GM18868 (cell line): ENCODE results near the gene CCT8.

Experiments used
- ATAC-seq: cut with Tn5 transposase; IDR thresholded peaks from one replicate; pipeline ENCODE4 v1.9.1; 2021; ENCODE audit warnings: mild to moderate bottlenecking, moderate library complexity; ENCODE audit not compliant: unreplicated experiment

Gene CCT8, protein sequence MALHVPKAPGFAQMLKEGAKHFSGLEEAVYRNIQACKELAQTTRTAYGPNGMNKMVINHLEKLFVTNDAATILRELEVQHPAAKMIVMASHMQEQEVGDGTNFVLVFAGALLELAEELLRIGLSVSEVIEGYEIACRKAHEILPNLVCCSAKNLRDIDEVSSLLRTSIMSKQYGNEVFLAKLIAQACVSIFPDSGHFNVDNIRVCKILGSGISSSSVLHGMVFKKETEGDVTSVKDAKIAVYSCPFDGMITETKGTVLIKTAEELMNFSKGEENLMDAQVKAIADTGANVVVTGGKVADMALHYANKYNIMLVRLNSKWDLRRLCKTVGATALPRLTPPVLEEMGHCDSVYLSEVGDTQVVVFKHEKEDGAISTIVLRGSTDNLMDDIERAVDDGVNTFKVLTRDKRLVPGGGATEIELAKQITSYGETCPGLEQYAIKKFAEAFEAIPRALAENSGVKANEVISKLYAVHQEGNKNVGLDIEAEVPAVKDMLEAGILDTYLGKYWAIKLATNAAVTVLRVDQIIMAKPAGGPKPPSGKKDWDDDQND

DNA sequence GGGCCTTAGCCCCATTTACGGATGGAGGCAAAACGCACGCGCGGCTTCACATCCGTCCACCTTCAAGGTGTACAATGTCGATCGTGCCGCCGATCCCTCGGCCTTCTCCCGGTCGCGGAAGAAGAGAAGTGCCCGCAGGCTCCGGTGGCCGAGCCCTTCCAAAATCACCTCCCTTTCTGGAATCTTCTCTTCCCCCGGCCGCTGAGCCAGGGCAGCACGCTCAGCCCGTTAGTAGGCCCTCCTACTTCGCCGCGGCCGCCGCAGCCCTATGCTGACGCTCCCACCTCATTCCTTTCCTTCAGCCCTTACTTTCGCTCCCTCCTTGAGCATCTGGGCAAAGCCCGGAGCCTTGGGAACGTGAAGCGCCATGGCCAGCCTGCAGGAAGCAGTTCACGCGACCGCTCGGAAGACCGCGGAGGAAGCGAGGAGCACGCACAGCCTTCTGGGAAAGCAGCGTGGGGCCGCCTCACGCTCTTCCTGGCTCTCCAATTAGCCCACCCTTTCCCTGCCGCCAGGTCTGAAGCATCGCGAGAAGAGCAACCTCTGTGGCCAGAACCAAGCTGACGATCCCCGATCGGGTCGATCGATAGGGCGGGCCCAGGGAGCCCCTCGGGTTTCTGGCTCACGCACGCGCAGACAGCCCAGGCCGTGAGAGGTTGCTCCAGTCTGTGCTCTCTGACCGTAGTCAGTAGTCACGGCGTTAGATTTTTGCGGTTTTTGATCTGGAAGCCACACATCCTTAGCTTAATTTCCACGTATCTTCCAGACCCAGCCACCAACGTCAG lies at the start of gene CCT8:
Gene CCT8, minus strand, starts transcription at position 427 of the 785 bp plus-strand sequence. Its CDS starts 58 bp downstream, at position 369.
- peak; percentile 92 for ATAC-seq

DNA sequence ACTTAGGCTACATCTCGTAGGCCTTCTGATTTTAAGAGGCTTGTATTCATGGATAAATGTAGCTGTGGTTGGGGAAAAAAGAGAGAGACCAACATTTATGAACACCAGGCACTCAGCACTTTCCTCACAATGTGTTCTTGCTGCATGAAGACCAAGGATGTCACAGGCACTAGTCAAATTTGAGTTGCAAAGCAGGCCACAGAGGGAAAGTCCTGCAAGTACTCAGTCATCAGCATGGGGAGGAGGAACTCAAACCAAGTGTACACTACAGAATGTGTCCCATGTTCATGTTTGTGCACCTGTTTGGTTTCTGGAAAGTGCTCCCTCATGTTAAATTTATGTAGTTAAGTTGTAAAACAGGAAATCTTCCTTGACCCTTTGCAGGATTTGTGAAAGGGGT lies 48.3 kb upstream of the CCT8 start:
- ATAC-seq, result peak; percentile 35

DNA sequence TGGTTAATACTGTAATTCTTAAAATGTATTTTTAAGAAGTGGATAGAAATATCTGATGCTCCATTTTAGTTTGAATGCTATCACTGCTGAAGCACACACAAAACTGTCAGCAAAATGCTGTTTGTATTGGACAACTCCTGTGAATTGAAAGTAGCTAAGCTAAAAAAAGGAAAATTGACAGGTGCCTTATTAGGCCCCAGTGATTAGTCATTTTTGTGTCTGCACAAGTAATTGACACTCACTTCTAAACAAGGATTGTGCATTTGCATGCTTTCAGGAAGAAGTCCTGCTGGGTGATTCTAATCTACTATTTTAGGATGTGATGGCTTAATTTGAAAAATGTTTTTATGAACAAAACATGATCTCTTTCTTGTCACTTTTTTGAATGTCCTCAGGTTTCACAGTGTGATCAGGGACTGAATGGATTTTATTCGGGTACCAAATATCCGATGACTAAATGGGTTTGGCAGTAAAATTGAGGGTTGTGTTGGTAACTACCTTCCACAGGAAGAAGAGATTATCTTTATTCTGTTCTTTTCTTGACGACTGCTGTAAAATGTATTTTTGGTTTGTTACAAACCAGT lies 44.0 kb upstream of the CCT8 start:
- peak; percentile 60 for ATAC-seq

DNA sequence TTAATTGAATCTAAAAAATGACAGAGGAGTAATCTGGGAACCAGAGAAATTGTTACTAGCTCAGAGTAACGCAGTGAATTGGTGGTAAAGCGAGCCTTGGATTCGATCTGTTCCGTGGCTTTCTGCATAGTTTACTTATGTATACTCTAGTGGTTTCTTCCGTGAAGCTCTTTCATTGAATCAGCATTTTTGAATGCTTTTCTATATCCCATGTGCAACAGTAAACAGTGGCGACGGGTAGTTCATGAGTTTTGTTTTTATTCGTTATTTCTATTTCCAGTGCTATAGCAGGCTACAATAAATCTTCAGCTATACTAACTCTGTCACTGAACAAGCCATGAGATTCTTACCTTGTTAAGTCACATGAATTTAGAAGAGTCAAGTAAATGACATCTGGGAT lies 42.5 kb upstream of the CCT8 start:
- no peak for ATAC-seq

DNA sequence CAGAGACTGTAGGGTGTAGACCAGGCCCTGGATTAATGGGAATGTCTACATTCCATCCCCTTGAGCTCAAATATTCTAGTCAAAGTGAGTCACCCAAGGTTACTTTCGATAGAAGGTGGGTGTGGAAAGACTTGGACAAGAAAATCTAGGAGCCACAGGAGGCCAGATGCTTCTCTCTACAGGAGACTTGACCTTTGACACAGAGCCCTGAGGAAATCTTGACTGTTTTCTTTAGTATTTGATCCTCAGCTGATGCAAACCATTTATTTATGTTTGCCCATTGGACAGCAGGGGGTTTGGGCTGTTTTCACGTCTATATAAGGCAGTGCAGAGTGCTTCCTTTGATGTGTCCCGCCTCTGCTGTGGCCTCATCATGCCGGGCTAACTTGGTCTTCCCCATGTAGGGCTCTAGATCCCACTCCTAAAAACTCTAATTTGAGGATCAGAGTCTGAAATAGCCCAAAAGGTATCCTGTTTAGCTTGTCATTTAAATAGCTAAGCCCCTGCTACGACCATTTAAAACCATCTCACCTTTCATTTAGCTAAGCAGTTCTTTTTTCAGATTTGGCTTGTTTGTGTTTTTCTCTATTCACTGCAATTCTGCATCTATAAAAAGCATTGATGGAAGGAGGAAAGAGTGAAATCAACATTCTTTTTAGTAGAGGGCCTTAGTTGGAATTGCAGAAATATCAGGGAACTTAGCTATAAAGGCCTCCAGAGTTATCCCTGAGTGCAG lies 41.5 kb upstream of the CCT8 start:
- no peak for ATAC-seq

DNA sequence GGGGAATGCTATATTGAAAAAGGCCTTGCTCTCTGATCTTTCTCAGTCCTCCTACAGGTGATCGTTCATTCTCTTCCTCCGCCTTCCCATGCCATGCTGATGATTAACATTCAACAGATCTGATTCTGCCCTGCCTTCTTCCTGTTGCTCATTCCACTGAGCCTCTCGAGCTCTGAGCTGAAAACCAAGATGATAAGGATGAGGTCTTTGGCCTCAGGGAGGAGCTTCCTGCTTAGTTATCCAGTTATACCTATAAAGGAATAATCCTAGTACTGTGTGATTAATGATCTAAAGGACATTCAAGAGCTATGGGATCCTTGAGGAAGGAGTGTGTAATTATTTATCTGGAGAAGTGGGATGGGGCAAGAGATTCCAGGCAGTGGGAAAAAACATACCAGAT lies 31.8 kb upstream of the CCT8 start:
- ATAC-seq, result no peak

DNA sequence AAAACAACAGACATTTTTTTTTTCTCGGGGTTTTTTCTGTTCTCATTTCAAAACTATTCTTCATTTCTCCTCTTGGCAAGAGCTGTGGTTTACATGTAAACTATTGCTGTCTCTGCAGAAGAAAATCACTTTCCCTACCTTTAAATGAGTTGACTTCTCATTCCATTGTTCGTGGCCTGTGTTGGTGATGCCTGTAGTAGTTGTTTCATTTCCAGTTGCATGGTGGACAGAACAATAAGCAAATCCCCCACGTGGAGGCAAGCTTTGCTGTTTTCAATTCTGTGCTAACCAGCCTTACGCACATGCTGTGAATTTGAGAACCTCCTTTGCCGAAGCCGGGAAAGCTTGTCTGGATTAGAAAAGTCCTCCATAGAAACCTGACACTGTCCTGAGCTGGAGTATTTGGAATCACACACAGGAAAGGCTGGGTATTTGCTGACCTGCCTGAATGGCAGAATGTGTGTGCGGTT lies 30.8 kb upstream of the CCT8 start:
- ATAC-seq, result no peak

DNA sequence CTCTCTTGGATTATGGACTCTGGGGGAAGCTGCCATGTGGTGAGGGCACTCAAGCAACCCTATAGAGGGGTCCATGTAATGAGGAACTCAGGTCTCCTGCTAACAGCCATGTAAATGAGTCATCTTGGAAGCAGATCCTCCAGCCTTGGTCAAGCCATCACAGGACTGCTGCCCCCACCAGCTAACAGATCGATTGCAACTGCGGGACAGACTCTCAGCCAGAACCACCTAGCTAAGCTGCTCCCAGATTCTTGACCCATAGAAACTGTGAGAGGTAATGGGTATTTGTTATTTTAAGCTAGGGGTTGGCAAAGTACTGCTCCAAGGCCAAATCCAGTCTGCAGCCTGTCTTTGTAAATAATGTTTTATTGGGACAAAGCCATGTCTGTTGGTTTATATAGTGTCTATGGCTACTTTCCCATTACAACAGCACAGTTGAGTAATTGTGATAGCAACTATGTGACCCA lies 29.4 kb upstream of the CCT8 start:
- no peak for ATAC-seq

DNA sequence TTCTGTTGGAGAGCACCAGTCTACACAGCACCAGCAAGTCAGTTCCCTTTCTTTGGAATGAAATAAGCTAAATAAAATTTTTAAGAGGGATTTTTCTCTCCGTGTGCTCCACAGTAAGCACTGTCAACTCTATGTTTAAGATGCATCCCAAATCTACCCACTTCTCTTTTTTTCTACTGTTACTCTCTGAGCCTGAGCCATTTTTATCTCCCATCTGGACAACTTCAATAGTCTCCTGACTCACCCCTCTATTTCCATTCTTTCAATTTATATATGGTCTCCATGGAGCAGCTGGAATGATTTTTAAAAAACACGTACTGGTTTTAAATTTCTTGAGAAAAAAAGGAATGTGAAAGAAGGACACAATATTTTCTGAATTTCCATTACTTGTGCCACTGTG lies 24.7 kb upstream of the CCT8 start:
- no peak for ATAC-seq

DNA sequence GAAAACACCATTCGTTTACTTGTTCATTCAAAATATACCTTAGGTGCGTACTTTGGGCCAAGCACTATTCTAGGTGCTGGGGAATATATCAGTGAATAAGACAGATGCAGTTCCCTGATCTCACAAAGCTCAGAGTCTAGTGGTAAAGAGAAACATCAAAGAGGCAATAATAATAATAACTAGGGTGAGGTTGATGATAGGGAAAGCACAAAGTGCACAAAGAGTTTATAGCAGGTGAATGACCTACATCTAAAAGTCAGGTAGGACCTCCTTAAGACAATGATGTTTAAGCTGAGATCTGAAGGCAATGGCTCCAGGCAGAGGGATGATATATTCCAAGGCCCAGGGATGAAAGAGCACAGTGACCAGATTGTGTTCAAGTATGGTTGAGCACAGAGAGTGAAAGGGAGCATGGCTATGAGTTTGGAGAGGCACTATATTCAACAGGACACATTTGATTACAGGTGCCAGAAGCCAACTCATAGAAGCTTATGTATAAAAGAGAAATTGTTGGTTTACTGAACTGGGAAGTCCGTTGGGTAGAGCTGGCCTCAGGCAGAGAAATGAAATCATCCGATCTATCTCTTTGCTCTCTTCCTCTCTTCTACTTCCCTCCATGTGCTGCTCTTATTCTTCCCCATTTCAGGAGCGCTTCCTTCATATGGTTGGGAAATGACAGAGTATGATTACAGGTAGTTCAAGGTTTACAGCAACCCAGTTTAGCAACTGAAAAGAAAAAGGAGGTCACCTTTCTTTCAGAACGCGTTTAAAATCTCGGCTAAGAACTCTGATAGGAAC lies 23.0 kb upstream of the CCT8 start:
- no peak for ATAC-seq

DNA sequence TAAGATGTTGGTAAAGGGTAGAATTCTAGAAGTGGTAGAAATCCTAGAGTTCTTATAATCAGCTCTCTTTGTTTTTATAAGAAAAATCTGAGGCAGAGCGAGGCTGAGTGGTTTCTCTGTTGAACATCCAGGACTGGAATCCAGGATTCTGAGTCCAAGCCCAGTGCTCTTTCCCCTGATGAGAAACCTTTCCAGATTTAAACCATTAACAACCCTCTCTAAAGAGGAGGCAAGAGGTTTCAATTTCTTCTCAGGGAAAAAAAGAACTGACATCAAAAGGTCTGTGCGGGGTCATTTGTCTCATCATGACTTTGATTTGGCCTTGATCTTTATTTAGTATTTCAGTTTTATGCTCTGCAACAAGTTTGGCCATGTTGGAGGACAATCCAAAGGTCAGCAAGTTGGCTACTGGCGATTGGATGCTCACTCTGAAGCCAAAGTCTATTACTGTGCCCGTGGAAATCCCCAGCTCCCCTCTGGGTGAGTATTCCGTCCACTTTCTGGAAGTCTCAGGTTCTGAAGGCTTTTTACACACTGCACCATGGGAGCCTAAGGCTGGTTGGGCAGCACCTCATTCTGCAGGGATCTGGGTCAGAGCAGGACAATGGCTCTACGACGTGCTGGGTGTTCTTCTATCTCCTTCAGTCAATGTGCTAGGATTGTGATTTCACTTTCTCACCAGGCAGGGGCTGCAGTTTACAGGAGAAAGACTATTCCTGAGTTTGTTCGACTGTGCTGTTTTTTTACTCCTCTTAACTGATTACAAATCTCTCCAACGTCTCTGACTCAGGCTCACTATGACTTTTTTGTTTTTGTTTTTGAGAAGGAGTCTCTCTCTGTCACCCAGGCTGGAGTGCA lies 18.9 kb upstream of the CCT8 start:
- ATAC-seq, result no peak

DNA sequence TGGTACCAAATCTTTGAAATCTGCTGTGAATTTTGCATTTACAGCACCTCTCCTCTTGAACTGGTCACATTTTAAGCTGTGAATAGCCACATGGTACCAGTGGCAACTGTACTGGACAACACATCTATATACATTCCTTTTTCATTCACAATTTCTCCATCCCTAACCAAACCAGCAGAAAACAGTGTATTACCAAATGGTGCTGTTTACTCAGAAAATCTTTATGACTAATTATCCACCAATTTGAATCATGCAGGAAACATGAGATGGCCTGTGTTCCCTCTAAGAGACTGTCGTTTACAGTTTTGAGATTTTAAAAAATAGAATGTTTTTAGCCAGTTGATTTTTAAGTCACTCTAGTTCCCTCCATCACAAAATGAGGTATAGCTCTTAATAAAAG lies 17.6 kb upstream of the CCT8 start:
- ATAC-seq, result no peak

DNA sequence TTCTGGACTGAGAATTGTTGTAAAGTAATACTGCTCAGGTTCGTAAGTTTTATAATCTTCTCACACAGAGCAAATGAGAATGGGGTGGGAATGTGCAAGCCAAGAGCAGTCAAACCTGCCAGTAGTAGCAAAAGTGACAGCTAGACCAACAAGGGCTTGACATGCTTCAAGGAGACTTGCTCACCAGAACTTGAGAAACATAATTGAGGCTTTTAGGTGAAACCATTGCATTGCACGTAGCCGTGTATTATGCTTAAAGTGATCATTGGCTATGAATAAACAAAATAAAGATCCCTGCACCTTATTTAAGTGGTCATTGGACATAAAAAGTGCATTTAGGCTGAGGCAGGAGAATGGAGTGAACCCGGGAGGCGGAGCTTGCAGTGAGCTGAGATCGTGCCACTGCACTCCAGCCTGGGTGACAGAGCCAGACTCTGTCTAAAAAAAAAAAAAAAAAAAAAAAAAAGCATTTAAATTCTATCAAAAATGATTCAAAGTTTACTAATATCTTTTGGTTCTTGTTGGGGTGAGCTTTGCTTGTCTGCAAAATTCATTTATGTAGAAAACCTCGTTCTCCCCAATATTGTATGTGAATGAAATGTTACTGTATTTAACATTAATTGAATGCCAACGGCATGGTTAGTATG lies 11.8 kb upstream of the CCT8 start:
- no peak for ATAC-seq

DNA sequence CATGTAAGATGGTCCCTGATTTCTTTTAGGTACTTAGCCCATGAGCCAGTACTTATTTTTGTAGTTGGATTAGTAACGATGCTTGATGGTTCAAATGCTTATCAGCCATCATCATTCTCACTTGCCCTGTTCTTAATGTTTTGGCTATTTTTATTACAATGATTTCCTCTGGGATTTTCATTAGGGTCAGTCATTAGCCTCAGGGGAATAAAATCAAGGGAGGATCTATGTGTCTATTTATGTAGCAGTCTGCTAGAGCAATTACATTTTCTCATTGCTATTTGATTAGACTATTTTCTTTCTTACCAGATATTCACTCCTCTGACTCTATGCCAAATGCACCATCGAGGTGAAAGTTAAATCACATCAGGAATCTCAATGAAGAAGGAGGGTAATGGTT lies 10.9 kb upstream of the CCT8 start:
- ATAC-seq, result no peak

DNA sequence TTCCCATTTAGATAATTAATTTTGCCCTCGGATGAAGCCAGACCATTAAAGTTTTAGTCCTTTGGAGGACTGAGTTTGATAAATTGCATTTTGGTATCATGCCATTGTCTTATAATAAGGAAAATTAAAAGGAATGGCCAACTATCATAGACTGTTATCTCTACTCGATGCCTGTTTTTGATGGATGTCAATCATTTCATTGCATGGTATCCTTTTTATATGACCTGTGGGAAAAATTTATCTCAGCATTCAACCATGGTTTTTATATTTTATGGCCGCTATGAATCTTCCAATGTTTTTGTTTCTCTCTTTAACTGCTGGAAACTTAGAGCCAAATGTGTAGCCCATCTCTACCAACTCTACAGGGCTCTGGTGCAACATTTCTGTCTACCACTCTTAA lies 9.9 kb upstream of the CCT8 start:
- ATAC-seq, result no peak

DNA sequence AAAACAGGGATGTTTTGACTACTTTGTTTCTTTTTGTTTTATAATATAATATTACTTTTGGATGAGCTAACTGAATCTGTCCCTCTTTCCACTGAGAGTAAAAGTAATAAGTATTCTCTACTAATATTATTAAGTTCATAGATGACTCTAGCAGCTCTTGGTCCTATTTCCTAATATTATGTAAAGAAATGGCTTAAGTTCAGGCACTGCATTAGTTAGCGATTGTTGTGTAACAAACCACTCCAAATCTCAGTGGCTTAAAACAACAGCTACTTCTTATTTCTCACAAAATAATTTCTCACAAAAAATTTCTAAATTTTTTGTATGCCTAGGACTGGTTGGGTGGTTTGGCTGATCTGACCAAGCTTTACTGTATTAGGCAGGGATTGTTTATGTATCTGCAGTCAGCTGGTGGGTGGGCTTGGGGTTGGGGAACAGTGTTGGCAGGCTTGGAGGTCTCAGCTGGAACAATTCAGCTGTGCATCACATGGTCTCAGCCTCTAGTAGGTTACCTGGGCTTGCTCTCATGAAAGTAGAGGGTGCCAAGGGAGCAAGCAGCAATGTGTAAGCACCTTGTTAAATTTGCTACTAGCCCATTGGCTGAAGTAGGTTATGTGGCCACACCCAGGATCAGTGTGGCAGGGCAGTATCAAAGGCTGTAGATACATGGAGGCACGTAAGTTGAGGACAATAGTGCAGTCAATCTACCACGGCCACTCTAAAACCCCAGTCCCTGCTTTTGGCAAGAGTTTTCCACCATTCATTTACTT lies 8.8 kb upstream of the CCT8 start:
- ATAC-seq, result no peak

DNA sequence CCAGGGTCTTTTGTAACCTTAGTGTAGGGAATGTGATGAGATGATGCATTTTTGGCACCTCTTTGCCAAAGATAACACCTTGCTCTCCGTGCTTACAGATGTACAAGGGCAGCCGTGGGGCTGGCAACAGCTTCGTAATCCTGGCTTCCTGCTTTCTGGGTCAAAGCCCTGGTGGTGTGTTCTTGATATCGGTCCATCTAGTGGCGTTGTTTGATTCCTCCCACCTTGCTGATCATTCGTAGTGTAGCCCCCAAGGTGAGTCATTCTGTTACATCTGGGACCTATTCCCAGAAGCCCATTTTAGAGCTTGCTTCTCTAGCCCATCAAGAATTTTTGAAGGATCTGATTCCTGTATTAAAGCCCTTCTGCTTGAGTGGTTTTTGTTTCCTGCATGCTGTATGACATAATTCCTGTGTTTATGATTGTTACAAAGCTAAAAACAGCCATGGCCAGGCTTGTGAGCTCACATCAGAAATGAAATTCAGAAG lies 7.0 kb upstream of the CCT8 start:
- ATAC-seq, result no peak
